Urinary bladder (tissue), 4 donors: ENCODE results near the gene FREM2. TPM values are rescaled to one million over a fixed set of nuclear protein-coding genes. Genes with fewer than 3 reads are reported as not detected.

Experiments used
- DNase-seq: peaks from one replicate; pipeline ENCODE4 v3.0.0-alpha.2; 2015; ENCODE audit errors: extremely low spot score
- H3K27ac ChIP-seq: one replicate; pipeline ENCODE4 v1.5.1; 2013; ENCODE audit warnings: low read depth, mild to moderate bottlenecking, moderate library complexity
- H3K36me3 ChIP-seq: one replicate; pipeline ENCODE4 v1.6.1; 2013; ENCODE audit warnings: mild to moderate bottlenecking, moderate library complexity; ENCODE audit not compliant: insufficient read depth
- H3K4me1 ChIP-seq: one replicate; pipeline ENCODE4 v1.6.1; 2013; ENCODE audit warnings: mild to moderate bottlenecking, moderate library complexity; ENCODE audit not compliant: insufficient read depth
- H3K4me3 ChIP-seq: one replicate; pipeline ENCODE4 v1.5.1; 2013; ENCODE audit warnings: low read depth, low read length
- WGBS: extraction: QIAGEN DNeasy Blood & Tissue Kit; methylation state at CpG from one replicate; pipeline ENCODE4 v1.1.7; 2013; 5-methylcytosine and 5-hydroxymethylcytosine counted together
- polyA plus RNA-seq: library from polyadenylated mRNA; stranded (reverse); fragments of 200-250 nt; gene quantifications from one replicate; pipeline ENCODE4 v1.2.3, GENCODE V29; 2013
- total RNA-seq: library from RNA; depleted of rRNA; stranded (reverse); fragments of >200 nt; gene quantifications from one replicate; pipeline ENCODE4 v1.2.3, GENCODE V29; 2014
- donor health status: healthy with polysubstance abuse.
- donor health status: healthy.

FREM2 gene
- total and polyA plus RNA-seq, 2 donors: 0.18 to 21.5 TPM

- H3K36me3 ChIP-seq: no peaks in the 10 kb centered on the region
- H3K4me1 ChIP-seq: no peaks in the 10 kb centered on the region
- no peak overlapping the region for H3K27ac ChIP-seq
- H3K4me3 ChIP-seq: no peak overlapping the region
- WGBS: 39% methylated on average over 2 of the region's 2 CpGs
- DNase-seq: no peak
Measured at GRCh38 chr13:38883783-38884182, 196.9 kb downstream of the FREM2 start.

GRCh38 chr13:38888309-38888708 is 201.4 kb downstream of the FREM2 start:
- WGBS: 86% methylated on average over 4 of the region's 4 CpGs

GRCh38 chr13:38895075-38895474 is 208.2 kb downstream of the FREM2 start:
- no peak for DNase-seq
- H3K27ac ChIP-seq: no peak overlapping the region
- no peaks in the 10 kb centered on the region for H3K4me1 ChIP-seq
- WGBS: 87% methylated on average over 1 of the region's 1 CpG
- H3K36me3 ChIP-seq: no peaks in the 10 kb centered on the region
- no peak overlapping the region for H3K4me3 ChIP-seq

More at GRCh38 chr13:38888309-38888708, 201.4 kb downstream of the FREM2 start:
- Histone ChIP-seq H3K4me1 (no peaks in the 10 kb centered on the region), H3K27ac (no peak overlapping the region), H3K36me3 (no peaks in the 10 kb centered on the region), H3K4me3 (no peak overlapping the region)
- DNase-seq: no peak

- no peaks in the 10 kb centered on the region for H3K4me1 ChIP-seq
- no peak for DNase-seq
- WGBS: 88% methylated on average over 6 of the region's 6 CpGs
- no peaks in the 10 kb centered on the region for H3K36me3 ChIP-seq
- H3K4me3 ChIP-seq: no peak overlapping the region
- H3K27ac ChIP-seq: no peak overlapping the region
Measured at GRCh38 chr13:38897521-38897920, 210.6 kb downstream of the FREM2 start.

- Histone ChIP-seq H3K4me1 (no peaks in the 10 kb centered on the region), H3K36me3 (no peaks in the 10 kb centered on the region), H3K27ac (no peak overlapping the region), H3K4me3 (no peak overlapping the region)
- DNase-seq: no peak
- 40% methylated on average over 2 of the region's 2 CpGs for WGBS
Measured at GRCh38 chr13:38898481-38898880, 211.6 kb downstream of the FREM2 start.

GRCh38 chr13:38899571-38899970 is 212.7 kb downstream of the FREM2 start:
- Histone ChIP-seq H3K4me1 (no peaks in the 10 kb centered on the region), H3K27ac (no peak overlapping the region), H3K4me3 (no peak overlapping the region), H3K36me3 (no peaks in the 10 kb centered on the region)
- no peak for DNase-seq
- WGBS: 75% methylated on average over 4 of the region's 4 CpGs

- no peaks in the 10 kb centered on the region for H3K36me3 ChIP-seq
- no peak overlapping the region for H3K4me3 ChIP-seq
- no peak overlapping the region for H3K27ac ChIP-seq
- 86% methylated on average over 3 of the region's 3 CpGs for WGBS
- H3K4me1 ChIP-seq: no peaks in the 10 kb centered on the region
- DNase-seq: no peak
Measured at GRCh38 chr13:38900188-38900587, 213.3 kb downstream of the FREM2 start.

GRCh38 chr13:38902551-38902950 is 215.7 kb downstream of the FREM2 start:
- H3K4me3 ChIP-seq: no peak overlapping the region
- H3K36me3 ChIP-seq: no peaks in the 10 kb centered on the region
- no peak overlapping the region for H3K27ac ChIP-seq
- DNase-seq: no peak
- H3K4me1 ChIP-seq: no peaks in the 10 kb centered on the region
- WGBS: 93% methylated on average over 1 of the region's 1 CpG

GRCh38 chr13:38905081-38905480 is 218.2 kb downstream of the FREM2 start:
- Histone ChIP-seq H3K4me1 (no peaks in the 10 kb centered on the region), H3K27ac (no peak overlapping the region), H3K4me3 (no peak overlapping the region), H3K36me3 (no peaks in the 10 kb centered on the region)
- DNase-seq: no peak
- WGBS: 84% methylated on average over 3 of the region's 3 CpGs

- DNase-seq: no peak
- Histone ChIP-seq H3K4me3 (no peak overlapping the region), H3K36me3 (no peaks in the 10 kb centered on the region), H3K27ac (no peak overlapping the region), H3K4me1 (no peaks in the 10 kb centered on the region)
- 61% methylated on average over 1 of the region's 1 CpG for WGBS
Measured at GRCh38 chr13:38905861-38906260, 219.0 kb downstream of the FREM2 start.

GRCh38 chr13:38908574-38908973 is 221.7 kb downstream of the FREM2 start:
- Histone ChIP-seq H3K27ac (no peak overlapping the region), H3K36me3 (no peaks in the 10 kb centered on the region), H3K4me1 (no peaks in the 10 kb centered on the region), H3K4me3 (no peak overlapping the region)
- DNase-seq: no peak
- 84% methylated on average over 2 of the region's 2 CpGs for WGBS

- no peak overlapping the region for H3K4me3 ChIP-seq
- DNase-seq: no peak
- no peak overlapping the region for H3K27ac ChIP-seq
- H3K36me3 ChIP-seq: no peaks in the 10 kb centered on the region
- no peaks in the 10 kb centered on the region for H3K4me1 ChIP-seq
- WGBS: 88% methylated on average over 6 of the region's 6 CpGs
Measured at GRCh38 chr13:38914070-38914469, 227.2 kb downstream of the FREM2 start.

- DNase-seq: no peak
- 73% methylated on average over 2 of the region's 2 CpGs for WGBS
- no peak overlapping the region for H3K27ac ChIP-seq
- H3K36me3 ChIP-seq: no peaks in the 10 kb centered on the region
- no peaks in the 10 kb centered on the region for H3K4me1 ChIP-seq
- no peak overlapping the region for H3K4me3 ChIP-seq
Measured at GRCh38 chr13:38921081-38921480, 234.2 kb downstream of the FREM2 start.

- no peak overlapping the region for H3K27ac ChIP-seq
- no peaks in the 10 kb centered on the region for H3K4me1 ChIP-seq
- no peak overlapping the region for H3K4me3 ChIP-seq
- 93% methylated on average over 1 of the region's 1 CpG for WGBS
- no peaks in the 10 kb centered on the region for H3K36me3 ChIP-seq
- no peak for DNase-seq
Measured at GRCh38 chr13:38922170-38922569, 235.3 kb downstream of the FREM2 start.

- Histone ChIP-seq H3K27ac (no peak overlapping the region), H3K36me3 (no peaks in the 10 kb centered on the region), H3K4me1 (no peaks in the 10 kb centered on the region), H3K4me3 (no peak overlapping the region)
- DNase-seq: no peak
Measured at GRCh38 chr13:38933786-38934185, 246.9 kb downstream of the FREM2 start.
